Measurements from ENCODE around the gene SNX24. TPM values are rescaled to one million over a fixed set of nuclear protein-coding genes. Genes with fewer than 3 reads are reported as not detected.

SNX24 gene
- total and polyA plus RNA-seq, 9 of the 15 experiments (the other 6 are each of a cell fraction or from before 2014, with no cell fraction given), result 5.3 to 10.1 (median 7.9) TPM

- no peak for TF ChIP-seq SNIP1 (IDR thresholded peaks at IDR 0.05; ENCODE audit: low read depth)
- no peak for TF ChIP-seq ZC3H8 (IDR thresholded peaks at IDR 0.05)
- no peak for TF ChIP-seq ZNF124 (CRISPR knock-in tag; IDR thresholded peaks at IDR 0.05)
- TF ChIP-seq FOXJ3 (CRISPR knock-in tag; IDR thresholded peaks at IDR 0.05), result no peak
- no peak for TF ChIP-seq CEBPZ (IDR thresholded peaks at IDR 0.05; ENCODE audit: borderline replicate concordance, low read depth, low read length)
- TF ChIP-seq CHCHD3 (CRISPR knock-in tag; IDR thresholded peaks at IDR 0.05), result no peak
- no peak for TF ChIP-seq ZNF12 (CRISPR knock-in tag; IDR thresholded peaks at IDR 0.05)
- TF ChIP-seq ZNF354B (CRISPR knock-in tag; IDR thresholded peaks at IDR 0.05), result no peak
- no peak for TF ChIP-seq ARID3B (CRISPR knock-in tag; IDR thresholded peaks at IDR 0.05; ENCODE audit: borderline replicate concordance)
- TF ChIP-seq TCF15 (CRISPR knock-in tag; IDR thresholded peaks at IDR 0.05), result no peak
- TF ChIP-seq ZNF655 (CRISPR knock-in tag; IDR thresholded peaks at IDR 0.05), result no peak
- no peak for TF ChIP-seq ZNF140 (CRISPR knock-in tag; IDR thresholded peaks at IDR 0.05)
- no peak for TF ChIP-seq JUNB (CRISPR knock-in tag; conservative IDR thresholded peaks at IDR 0.05)
- no peak for TF ChIP-seq ZNF318 (IDR thresholded peaks at IDR 0.05; ENCODE audit: borderline replicate concordance in 1 of 2, low read depth in 1 of 2)
Observed at GRCh38 chr5:122815218-122815767, 30.1 kb upstream of the SNX24 start (continued).
